Upper lobe of right lung (tissue), 1 donor: ENCODE data around the gene GPR35. TPM values are rescaled to one million over a fixed set of nuclear protein-coding genes. Genes with fewer than 3 reads are reported as not detected.
"Not testable (repeated sequence)": the region's sequence is repeated elsewhere in the genome, so short reads cannot be mapped to it uniquely, and the experiment has no call there.

Source experiments
- ATAC-seq: fragments of 200-7000 bp; cut with Tn5 transposase; one replicate; pipeline ENCODE4 v1.9.1; 2020; ENCODE audit warnings: mild to moderate bottlenecking, moderate library complexity
- DNase-seq: peaks from one replicate; pipeline ENCODE4 v3.0.0-alpha.2; 2020
- H3K27ac ChIP-seq: fragments of 200-600 bp; one replicate; pipeline ENCODE4 v1.8.0; 2022
- H3K27me3 ChIP-seq: fragments of 200-600 bp; one replicate; pipeline ENCODE4 v1.8.0; 2022; ENCODE audit warnings: mild to moderate bottlenecking
- H3K36me3 ChIP-seq: fragments of 200-600 bp; one replicate; pipeline ENCODE4 v1.8.0; 2022
- H3K4me1 ChIP-seq: fragments of 200-600 bp; one replicate; pipeline ENCODE4 v1.8.0; 2022
- H3K4me3 ChIP-seq: fragments of 200-600 bp; one replicate; pipeline ENCODE4 v1.8.0; 2022; ENCODE audit warnings: mild to moderate bottlenecking
- H3K9me3 ChIP-seq: fragments of 200-600 bp; one replicate; pipeline ENCODE4 v1.8.0; 2022
- intact Hi-C: fragments of 100-400 bp; cut with DNase I; formaldehyde crosslinking; loops from one replicate; pipeline ENCODE4 v1.11.0; 2022
- total RNA-seq: library from RNA; stranded (reverse); fragmentation: NEBNext Ultra II Directional; extraction: Animal tissue kit (Norgen Biotek cat#: 25700); gene quantifications from one replicate; pipeline ENCODE4 v1.2.1, GENCODE V29; 2021
- TF ChIP-seq, protein P1 (sequence below): fragments of 200-600 bp; IDR thresholded peaks from one replicate; pipeline ENCODE4 v1.8.0; 2022; ENCODE audit warnings: antibody characterized with exemption
- donor health status: DM: no; HTN: yes; CAD: no; lungs with severe emphysema.

The GPR35 gene
- total RNA-seq, 1 donor from 2014 or later: 3.4 TPM

- no peak for ATAC-seq
- Histone ChIP-seq H3K9me3 (no peaks in the 10 kb centered on the region), H3K4me3 (no peak overlapping the region), H3K27me3 (no peaks in the 10 kb centered on the region), H3K36me3 (no peaks in the 10 kb centered on the region), H3K4me1 (peaks cover 10% of the 10 kb centered on the region), H3K27ac (no peak overlapping the region)
- intact Hi-C loops: no loop called here
- no peak for DNase-seq
- TF ChIP-seq, protein P1, sequence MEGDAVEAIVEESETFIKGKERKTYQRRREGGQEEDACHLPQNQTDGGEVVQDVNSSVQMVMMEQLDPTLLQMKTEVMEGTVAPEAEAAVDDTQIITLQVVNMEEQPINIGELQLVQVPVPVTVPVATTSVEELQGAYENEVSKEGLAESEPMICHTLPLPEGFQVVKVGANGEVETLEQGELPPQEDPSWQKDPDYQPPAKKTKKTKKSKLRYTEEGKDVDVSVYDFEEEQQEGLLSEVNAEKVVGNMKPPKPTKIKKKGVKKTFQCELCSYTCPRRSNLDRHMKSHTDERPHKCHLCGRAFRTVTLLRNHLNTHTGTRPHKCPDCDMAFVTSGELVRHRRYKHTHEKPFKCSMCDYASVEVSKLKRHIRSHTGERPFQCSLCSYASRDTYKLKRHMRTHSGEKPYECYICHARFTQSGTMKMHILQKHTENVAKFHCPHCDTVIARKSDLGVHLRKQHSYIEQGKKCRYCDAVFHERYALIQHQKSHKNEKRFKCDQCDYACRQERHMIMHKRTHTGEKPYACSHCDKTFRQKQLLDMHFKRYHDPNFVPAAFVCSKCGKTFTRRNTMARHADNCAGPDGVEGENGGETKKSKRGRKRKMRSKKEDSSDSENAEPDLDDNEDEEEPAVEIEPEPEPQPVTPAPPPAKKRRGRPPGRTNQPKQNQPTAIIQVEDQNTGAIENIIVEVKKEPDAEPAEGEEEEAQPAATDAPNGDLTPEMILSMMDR: no peak
These were observed 9.9 kb upstream of the GPR35 start for GRCh38 chr2:240615396-240615795.

- peak; percentile 36 for DNase-seq
- H3K36me3 ChIP-seq: no peaks in the 10 kb centered on the region
- TF ChIP-seq, protein P1: no peak
- no peak overlapping the region for H3K4me3 ChIP-seq
- peaks cover 13% of the 10 kb centered on the region for H3K4me1 ChIP-seq
- no peak overlapping the region for H3K27ac ChIP-seq
- no peak for ATAC-seq
- H3K27me3 ChIP-seq: no peaks in the 10 kb centered on the region
- intact Hi-C loops: no loop called here
- no peaks in the 10 kb centered on the region for H3K9me3 ChIP-seq
These were observed 9.3 kb upstream of the GPR35 start for GRCh38 chr2:240615820-240616547.

DNA sequence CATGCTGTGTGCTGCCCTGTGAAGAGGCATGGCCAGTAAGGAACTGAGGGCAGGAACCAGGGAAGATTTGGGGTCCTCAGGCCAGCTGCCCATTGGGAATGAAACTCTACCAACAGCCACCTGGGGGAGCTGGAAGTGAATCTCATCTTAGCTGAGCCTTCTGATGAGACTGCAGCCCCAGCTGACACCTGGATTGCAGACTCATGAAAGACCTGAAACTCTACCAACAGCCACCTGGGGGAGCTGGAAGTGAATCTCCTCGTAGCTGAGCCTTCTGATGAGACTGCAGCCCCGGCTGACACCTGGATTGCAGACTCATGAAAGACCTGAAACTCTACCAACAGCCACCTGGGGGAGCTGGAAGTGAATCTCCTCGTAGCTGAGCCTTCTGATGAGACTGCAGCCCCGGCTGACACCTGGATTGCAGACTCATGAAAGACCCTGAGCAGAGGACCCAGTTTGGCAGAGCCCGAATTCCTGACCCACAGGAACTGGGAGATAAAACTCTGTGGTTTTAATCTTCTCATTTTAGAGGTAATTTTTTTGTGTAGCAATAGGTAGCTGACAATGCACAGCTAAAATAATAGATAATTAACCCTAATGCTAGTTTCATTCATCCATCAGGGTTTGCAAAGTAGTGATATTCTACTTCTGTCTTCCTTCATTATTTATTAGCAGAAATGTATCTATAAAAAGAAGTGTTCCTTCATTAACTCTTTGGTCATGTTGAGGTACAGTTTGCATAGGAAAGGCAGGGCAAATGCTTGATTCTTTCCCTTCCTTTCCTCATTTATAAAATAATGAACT lies 8.2 kb upstream of the GPR35 start:
- H3K27me3 ChIP-seq, DNase-seq, H3K27ac ChIP-seq, H3K36me3 ChIP-seq, ATAC-seq, H3K4me3 ChIP-seq, intact Hi-C loops, H3K9me3 ChIP-seq: not testable (repeated sequence)
- peaks cover 13% of the 10 kb centered on the region for H3K4me1 ChIP-seq

DNA sequence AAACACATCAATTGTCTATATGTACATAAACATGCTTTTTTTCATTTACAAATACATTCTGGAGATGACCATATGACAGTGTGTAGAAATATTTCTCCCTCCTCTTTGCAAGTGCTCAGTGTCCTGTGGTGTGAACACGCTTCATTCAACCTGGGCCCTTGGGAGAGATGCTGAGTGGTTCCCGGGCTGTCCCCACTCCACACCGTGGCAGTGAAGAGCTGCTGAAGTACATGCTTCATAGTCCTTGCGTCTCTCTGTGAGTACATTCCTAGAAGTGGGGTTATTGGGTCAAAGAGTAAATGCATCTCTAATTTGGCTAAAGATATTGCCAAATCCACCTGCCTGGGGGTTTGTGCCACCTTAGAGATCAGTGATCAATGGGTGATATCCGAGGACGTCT lies 6.5 kb upstream of the GPR35 start:
- DNase-seq (peak; percentile 62), ATAC-seq (peak; percentile 75)
- Histone ChIP-seq H3K4me1 (peaks cover 9% of the 10 kb centered on the region), H3K27me3 (no peaks in the 10 kb centered on the region), H3K4me3 (no peak overlapping the region), H3K9me3 (no peaks in the 10 kb centered on the region), H3K36me3 (no peaks in the 10 kb centered on the region), H3K27ac (no peak overlapping the region)
- intact Hi-C loops: no loop called here
- TF ChIP-seq, protein P1: no peak

DNA sequence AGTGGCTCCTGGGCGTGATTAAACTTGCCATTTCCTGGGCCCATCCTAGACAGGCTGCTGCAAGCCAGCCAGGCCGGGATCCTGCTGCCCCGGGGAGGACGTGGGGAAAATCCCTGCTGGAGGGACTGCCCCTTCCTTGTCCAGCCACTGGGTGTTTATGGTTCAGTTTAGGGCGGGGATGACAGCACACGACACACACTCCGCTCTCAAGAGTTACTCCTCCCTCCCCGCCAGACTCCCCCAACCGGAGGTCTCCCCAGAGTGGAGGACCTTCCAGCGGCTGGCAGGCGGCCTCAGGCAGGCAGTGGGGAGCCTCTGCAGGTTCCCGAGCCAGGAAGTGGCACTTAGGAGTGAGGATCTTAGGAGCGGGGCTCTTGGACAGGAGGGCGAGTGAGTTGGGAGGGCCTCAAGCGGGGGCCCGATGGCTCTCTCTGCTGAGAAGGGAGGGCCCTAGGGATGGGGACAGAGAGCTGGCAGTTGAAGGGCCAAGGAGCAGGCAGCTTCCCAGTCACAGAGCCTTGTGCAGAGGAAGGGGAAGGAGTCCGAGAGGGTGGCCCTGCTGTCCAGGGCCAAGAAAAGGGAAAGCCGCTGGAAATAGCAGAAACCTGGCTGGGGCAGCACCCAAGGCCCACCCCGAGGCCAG lies 5.7 kb upstream of the GPR35 start:
- H3K4me1 ChIP-seq: peaks cover 9% of the 10 kb centered on the region
- H3K9me3 ChIP-seq: no peaks in the 10 kb centered on the region
- TF ChIP-seq, protein P1: no peak
- H3K27ac ChIP-seq: no peak overlapping the region
- ATAC-seq: peak; percentile 57
- H3K36me3 ChIP-seq: no peaks in the 10 kb centered on the region
- no peaks in the 10 kb centered on the region for H3K27me3 ChIP-seq
- DNase-seq: peak; percentile 68
- no peak overlapping the region for H3K4me3 ChIP-seq
- intact Hi-C loops: no loop called here
